HepG2 (cell line): ENCODE measurements around the gene PTH2.

ENCODE experiments used
- CBFB ChIP-seq: sonication (generic); formaldehyde crosslinking; IDR thresholded peaks from 2 replicates; pipeline ENCODE4 v1.4.0; 2020; ENCODE audit warnings: missing genetic modification reagents
- SIN3A ChIP-seq: IDR thresholded peaks from 2 replicates; pipeline ENCODE4 v1.6.1; 2011; ENCODE audit warnings: low read depth, mild to moderate bottlenecking, control low read depth, low read length, borderline replicate concordance
- TF ChIP-seq, protein P1 (sequence below): sonication (generic); formaldehyde crosslinking; IDR thresholded peaks from 2 replicates; pipeline ENCODE4 v1.5.0; 2020; ENCODE audit warnings: mild to moderate bottlenecking, missing genetic modification reagents, moderate library complexity
- TF ChIP-seq, protein P2 (sequence below): sonication (generic); formaldehyde crosslinking; IDR thresholded peaks from 2 replicates; pipeline ENCODE4 v1.9.0; 2021; ENCODE audit warnings: missing genetic modification reagents, mild to moderate bottlenecking, borderline replicate concordance
- TF ChIP-seq, protein P3 (sequence below): sonication (generic); formaldehyde crosslinking; IDR thresholded peaks from 2 replicates; pipeline ENCODE4 v1.4.0; 2020; ENCODE audit warnings: missing genetic modification reagents
- TF ChIP-seq, protein P4 (sequence below): sonication (generic); formaldehyde crosslinking; IDR thresholded peaks from 2 replicates; pipeline ENCODE4 v1.5.1; 2020; ENCODE audit warnings: mild to moderate bottlenecking, missing genetic modification reagents

DNA sequence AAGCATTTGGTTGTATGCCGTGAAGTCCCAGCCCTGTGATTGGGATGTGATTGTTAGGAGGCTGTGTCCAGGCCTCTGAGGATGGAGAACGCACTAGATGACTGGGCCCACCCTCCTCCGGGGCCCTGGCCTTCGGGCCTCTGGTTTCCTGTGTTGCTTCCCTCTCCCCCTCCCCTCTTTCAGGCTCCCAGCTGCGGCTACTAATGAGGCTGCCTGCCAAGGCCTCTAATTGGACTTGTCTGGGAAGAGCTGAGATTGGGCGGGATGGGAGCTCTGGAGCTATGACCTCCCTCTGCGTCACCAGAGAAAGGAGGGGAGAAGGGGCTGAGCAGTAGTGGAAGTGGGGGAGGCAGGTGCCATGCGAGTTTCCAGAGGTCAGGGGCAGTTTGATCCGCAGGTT is 9.9 kb downstream of the PTH2 start:
- TF ChIP-seq, protein P1, sequence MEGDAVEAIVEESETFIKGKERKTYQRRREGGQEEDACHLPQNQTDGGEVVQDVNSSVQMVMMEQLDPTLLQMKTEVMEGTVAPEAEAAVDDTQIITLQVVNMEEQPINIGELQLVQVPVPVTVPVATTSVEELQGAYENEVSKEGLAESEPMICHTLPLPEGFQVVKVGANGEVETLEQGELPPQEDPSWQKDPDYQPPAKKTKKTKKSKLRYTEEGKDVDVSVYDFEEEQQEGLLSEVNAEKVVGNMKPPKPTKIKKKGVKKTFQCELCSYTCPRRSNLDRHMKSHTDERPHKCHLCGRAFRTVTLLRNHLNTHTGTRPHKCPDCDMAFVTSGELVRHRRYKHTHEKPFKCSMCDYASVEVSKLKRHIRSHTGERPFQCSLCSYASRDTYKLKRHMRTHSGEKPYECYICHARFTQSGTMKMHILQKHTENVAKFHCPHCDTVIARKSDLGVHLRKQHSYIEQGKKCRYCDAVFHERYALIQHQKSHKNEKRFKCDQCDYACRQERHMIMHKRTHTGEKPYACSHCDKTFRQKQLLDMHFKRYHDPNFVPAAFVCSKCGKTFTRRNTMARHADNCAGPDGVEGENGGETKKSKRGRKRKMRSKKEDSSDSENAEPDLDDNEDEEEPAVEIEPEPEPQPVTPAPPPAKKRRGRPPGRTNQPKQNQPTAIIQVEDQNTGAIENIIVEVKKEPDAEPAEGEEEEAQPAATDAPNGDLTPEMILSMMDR (CRISPR knock-in tag), result no peak
- TF ChIP-seq, protein P2, sequence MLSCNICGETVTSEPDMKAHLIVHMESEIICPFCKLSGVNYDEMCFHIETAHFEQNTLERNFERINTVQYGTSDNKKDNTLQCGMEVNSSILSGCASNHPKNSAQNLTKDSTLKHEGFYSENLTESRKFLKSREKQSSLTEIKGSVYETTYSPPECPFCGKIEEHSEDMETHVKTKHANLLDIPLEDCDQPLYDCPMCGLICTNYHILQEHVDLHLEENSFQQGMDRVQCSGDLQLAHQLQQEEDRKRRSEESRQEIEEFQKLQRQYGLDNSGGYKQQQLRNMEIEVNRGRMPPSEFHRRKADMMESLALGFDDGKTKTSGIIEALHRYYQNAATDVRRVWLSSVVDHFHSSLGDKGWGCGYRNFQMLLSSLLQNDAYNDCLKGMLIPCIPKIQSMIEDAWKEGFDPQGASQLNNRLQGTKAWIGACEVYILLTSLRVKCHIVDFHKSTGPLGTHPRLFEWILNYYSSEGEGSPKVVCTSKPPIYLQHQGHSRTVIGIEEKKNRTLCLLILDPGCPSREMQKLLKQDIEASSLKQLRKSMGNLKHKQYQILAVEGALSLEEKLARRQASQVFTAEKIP (CRISPR knock-in tag), result no peak
- TF ChIP-seq CBFB (CRISPR knock-in tag) (no peak), SIN3A (no peak)
- TF ChIP-seq, protein P3, sequence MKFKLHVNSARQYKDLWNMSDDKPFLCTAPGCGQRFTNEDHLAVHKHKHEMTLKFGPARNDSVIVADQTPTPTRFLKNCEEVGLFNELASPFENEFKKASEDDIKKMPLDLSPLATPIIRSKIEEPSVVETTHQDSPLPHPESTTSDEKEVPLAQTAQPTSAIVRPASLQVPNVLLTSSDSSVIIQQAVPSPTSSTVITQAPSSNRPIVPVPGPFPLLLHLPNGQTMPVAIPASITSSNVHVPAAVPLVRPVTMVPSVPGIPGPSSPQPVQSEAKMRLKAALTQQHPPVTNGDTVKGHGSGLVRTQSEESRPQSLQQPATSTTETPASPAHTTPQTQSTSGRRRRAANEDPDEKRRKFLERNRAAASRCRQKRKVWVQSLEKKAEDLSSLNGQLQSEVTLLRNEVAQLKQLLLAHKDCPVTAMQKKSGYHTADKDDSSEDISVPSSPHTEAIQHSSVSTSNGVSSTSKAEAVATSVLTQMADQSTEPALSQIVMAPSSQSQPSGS, result no peak
- TF ChIP-seq, protein P4, sequence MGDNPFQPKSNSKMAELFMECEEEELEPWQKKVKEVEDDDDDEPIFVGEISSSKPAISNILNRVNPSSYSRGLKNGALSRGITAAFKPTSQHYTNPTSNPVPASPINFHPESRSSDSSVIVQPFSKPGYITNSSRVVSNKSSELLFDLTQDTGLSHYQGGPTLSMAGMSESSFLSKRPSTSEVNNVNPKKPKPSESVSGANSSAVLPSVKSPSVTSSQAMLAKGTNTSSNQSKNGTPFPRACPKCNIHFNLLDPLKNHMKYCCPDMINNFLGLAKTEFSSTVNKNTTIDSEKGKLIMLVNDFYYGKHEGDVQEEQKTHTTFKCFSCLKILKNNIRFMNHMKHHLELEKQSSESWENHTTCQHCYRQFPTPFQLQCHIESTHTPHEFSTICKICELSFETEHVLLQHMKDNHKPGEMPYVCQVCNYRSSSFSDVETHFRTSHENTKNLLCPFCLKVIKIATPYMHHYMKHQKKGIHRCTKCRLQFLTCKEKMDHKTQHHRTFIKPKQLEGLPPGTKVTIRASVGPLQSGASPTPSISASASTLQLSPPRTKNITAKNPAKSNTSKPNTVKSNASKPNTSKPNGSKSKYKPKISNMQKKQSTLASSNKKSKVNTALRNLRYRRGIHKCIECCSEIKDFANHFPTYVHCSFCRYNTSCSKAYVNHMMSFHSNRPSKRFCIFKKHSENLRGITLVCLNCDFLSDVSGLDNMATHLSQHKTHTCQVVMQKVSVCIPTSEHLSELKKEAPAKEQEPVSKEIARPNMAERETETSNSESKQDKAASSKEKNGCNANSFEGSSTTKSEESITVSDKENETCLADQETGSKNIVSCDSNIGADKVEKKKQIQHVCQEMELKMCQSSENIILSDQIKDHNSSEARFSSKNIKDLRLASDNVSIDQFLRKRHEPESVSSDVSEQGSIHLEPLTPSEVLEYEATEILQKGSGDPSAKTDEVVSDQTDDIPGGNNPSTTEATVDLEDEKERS (CRISPR knock-in tag), result no peak
